Astrocyte (in vitro differentiated cells and primary cell): ENCODE measurements around the gene LIMS2. TPM values are rescaled to one million over a fixed set of nuclear protein-coding genes. Genes with fewer than 3 reads are reported as not detected.

Experiments
- DNase-seq: peaks from one replicate; pipeline ENCODE4 v3.0.0-alpha.2; 2010; ENCODE audit warnings: low read depth
- FAIRE-seq: peaks from 2 replicates; lab custom pipeline; 2011; peaks lifted over from hg19 to GRCh38; lab: Jason Lieb, UNC
- H2AFZ ChIP-seq: 2 replicates; pipeline ENCODE4 v1.6.0; 2012; ENCODE audit warnings: low read depth, low read length, inconsistent platforms
- H3K27ac ChIP-seq: 2 replicates; pipeline ENCODE4 v1.5.1; 2011; ENCODE audit warnings: low read depth, low read length, inconsistent platforms
- H3K27me3 ChIP-seq: 2 replicates; pipeline ENCODE4 v1.6.0; 2011; ENCODE audit warnings: low read length, inconsistent platforms; ENCODE audit not compliant: insufficient read depth
- H3K36me3 ChIP-seq: 2 replicates; pipeline ENCODE4 v1.5.1; 2011; ENCODE audit warnings: low read length, inconsistent platforms; ENCODE audit not compliant: insufficient read depth
- H3K4me1 ChIP-seq: 2 replicates; pipeline ENCODE4 v1.5.1; 2011; ENCODE audit warnings: low read length, inconsistent platforms; ENCODE audit not compliant: insufficient read depth
- H3K4me2 ChIP-seq: 2 replicates; pipeline ENCODE4 v1.6.0; 2012; ENCODE audit warnings: low read length, inconsistent platforms
- H3K4me3 ChIP-seq: 2 replicates; pipeline ENCODE4 v1.5.1; 2011; ENCODE audit warnings: low read depth, mild to moderate bottlenecking, low read length, inconsistent platforms; ENCODE audit not compliant: insufficient read depth
- H3K79me2 ChIP-seq: 2 replicates; pipeline ENCODE4 v1.6.0; 2012; ENCODE audit warnings: mild to moderate bottlenecking, low read length, inconsistent platforms; ENCODE audit not compliant: insufficient read depth
- H3K9ac ChIP-seq: 2 replicates; pipeline ENCODE4 v1.6.0; 2012; ENCODE audit warnings: mild to moderate bottlenecking, low read length, inconsistent platforms
- H3K9me3 ChIP-seq: 2 replicates; pipeline ENCODE4 v1.5.1; 2012; ENCODE audit warnings: low read depth, mild to moderate bottlenecking, low read length, inconsistent platforms; ENCODE audit not compliant: insufficient read depth
- H4K20me1 ChIP-seq: 2 replicates; pipeline ENCODE4 v1.6.0; 2012; ENCODE audit warnings: low read length, inconsistent platforms; ENCODE audit not compliant: insufficient read depth
- H3K27ac Mint-ChIP-seq: one replicate; pipeline ENCODE4 v1.8.0; 2021; ENCODE audit warnings: mild to moderate bottlenecking, mixed read lengths; ENCODE audit not compliant: unreplicated experiment
- H3K27me3 Mint-ChIP-seq: one replicate; pipeline ENCODE4 v1.8.0; 2021; ENCODE audit warnings: low read depth, mixed read lengths; ENCODE audit not compliant: unreplicated experiment
- H3K36me3 Mint-ChIP-seq: one replicate; pipeline ENCODE4 v1.8.0; 2021; ENCODE audit warnings: low read depth, mixed read lengths; ENCODE audit not compliant: unreplicated experiment
- H3K4me1 Mint-ChIP-seq: one replicate; pipeline ENCODE4 v1.8.0; 2021; ENCODE audit warnings: low read depth, mixed read lengths; ENCODE audit not compliant: unreplicated experiment
- H3K4me3 Mint-ChIP-seq: one replicate; pipeline ENCODE4 v1.8.0; 2021; ENCODE audit warnings: mild to moderate bottlenecking, moderate library complexity, mixed read lengths; ENCODE audit not compliant: unreplicated experiment
- H3K9me3 Mint-ChIP-seq: one replicate; pipeline ENCODE4 v1.8.0; 2021; ENCODE audit warnings: mild to moderate bottlenecking, mixed read lengths; ENCODE audit not compliant: unreplicated experiment
- CTCF ChIP-seq: IDR thresholded peaks from 2 replicates; pipeline ENCODE4 v1.5.1; 2011; ENCODE audit warnings: low read depth, mild to moderate bottlenecking, inconsistent platforms, low read length, moderate library complexity; ENCODE audit not compliant: insufficient read depth
- EZH2 ChIP-seq: IDR thresholded peaks from 2 replicates; pipeline ENCODE4 v1.6.1; 2012; ENCODE audit warnings: mild to moderate bottlenecking, low read length, inconsistent platforms; ENCODE audit not compliant: insufficient read depth
- total RNA-seq: library from RNA; stranded (reverse); gene quantifications from 2 replicates; pipeline ENCODE4 v1.2.1, GENCODE V29; 2021

Gene LIMS2
- total RNA-seq, 1 donor from 2014 or later: 73.3 TPM

GRCh38 chr2:127663566-127664064, 11.7 kb downstream of the LIMS2 start:
- no peak for TF ChIP-seq CTCF
- no peak for TF ChIP-seq EZH2
- DNase-seq (no peak), FAIRE-seq (no peak)
- Histone ChIP-seq H2AFZ (no peak overlapping the region), H3K9me3 (no peaks in the 10 kb centered on the region), H3K79me2 (peaks cover 12% of the 10 kb centered on the region), H3K9ac (no peak overlapping the region), H3K36me3 (no peaks in the 10 kb centered on the region), H3K4me2 (peak overlapping the region; percentile 80), H3K4me3 (no peak overlapping the region), H3K4me1 (peaks cover 4% of the 10 kb centered on the region), H3K27ac (no peak overlapping the region), H3K27me3 (peaks cover 22% of the 10 kb centered on the region), H4K20me1 (peaks cover 47% of the 10 kb centered on the region)
- Mint-ChIP-seq H3K4me3 (no peak overlapping the region), H3K9me3 (peaks cover 3% of the 10 kb centered on the region), H3K36me3 (peaks cover 20% of the 10 kb centered on the region), H3K27me3 (peaks cover 9% of the 10 kb centered on the region), H3K4me1 (peaks cover 29% of the 10 kb centered on the region), H3K27ac (no peak overlapping the region)

GRCh38 chr2:127662937-127663565, 12.3 kb downstream of the LIMS2 start:
- Histone ChIP-seq H4K20me1 (peaks cover 47% of the 10 kb centered on the region), H3K9me3 (no peaks in the 10 kb centered on the region), H2AFZ (no peak overlapping the region), H3K4me3 (no peak overlapping the region), H3K4me2 (no peak overlapping the region), H3K27ac (no peak overlapping the region), H3K79me2 (peaks cover 12% of the 10 kb centered on the region), H3K4me1 (peaks cover 4% of the 10 kb centered on the region), H3K9ac (no peak overlapping the region), H3K36me3 (no peaks in the 10 kb centered on the region), H3K27me3 (peaks cover 22% of the 10 kb centered on the region)
- Mint-ChIP-seq H3K4me3 (no peak overlapping the region), H3K27me3 (peaks cover 9% of the 10 kb centered on the region), H3K27ac (no peak overlapping the region), H3K4me1 (peaks cover 30% of the 10 kb centered on the region), H3K9me3 (peaks cover 3% of the 10 kb centered on the region), H3K36me3 (peaks cover 22% of the 10 kb centered on the region)
- no peak for FAIRE-seq
- DNase-seq: no peak
- TF ChIP-seq CTCF: no peak
- TF ChIP-seq EZH2: no peak

GRCh38 chr2:127661949-127662510, 13.3 kb downstream of the LIMS2 start:
- peaks cover 47% of the 10 kb centered on the region for H4K20me1 ChIP-seq
- H3K27ac ChIP-seq: no peak overlapping the region
- H3K9me3 ChIP-seq: no peaks in the 10 kb centered on the region
- Mint-ChIP-seq H3K27me3 (peaks cover 9% of the 10 kb centered on the region), H3K4me1 (peaks cover 30% of the 10 kb centered on the region), H3K9me3 (peaks cover 3% of the 10 kb centered on the region), H3K4me3 (no peak overlapping the region), H3K27ac (peak overlapping the region; percentile 41), H3K36me3 (peaks cover 31% of the 10 kb centered on the region)
- no peaks in the 10 kb centered on the region for H3K36me3 ChIP-seq
- no peak overlapping the region for H3K4me3 ChIP-seq
- peaks cover 12% of the 10 kb centered on the region for H3K79me2 ChIP-seq
- peaks cover 22% of the 10 kb centered on the region for H3K27me3 ChIP-seq
- no peak overlapping the region for H2AFZ ChIP-seq
- no peak for TF ChIP-seq CTCF
- no peak for TF ChIP-seq EZH2
- H3K4me1 ChIP-seq: peaks cover 4% of the 10 kb centered on the region
- no peak overlapping the region for H3K4me2 ChIP-seq
- DNase-seq (no peak), FAIRE-seq (no peak)
- no peak overlapping the region for H3K9ac ChIP-seq
